Measurements from ENCODE around the gene COX6B2.
A peak's percentile ranks its signal among the peaks of the same experiment; 100 is the strongest.

Gene COX6B2

GRCh38 chr19:55358943-55359908, 4.7 kb upstream of the COX6B2 start:
- no peak for TF ChIP-seq ZNF274 (IDR thresholded peaks at IDR 0.05; ENCODE audit: low read depth, low read length)
- no peak overlapping the region for H3K4me3 ChIP-seq (ENCODE audit: low read length)

- H3K4me3 ChIP-seq (ENCODE audit: low read length), result no peak overlapping the region
- TF ChIP-seq ZNF274 (IDR thresholded peaks at IDR 0.05; ENCODE audit: low read depth, low read length), result no peak
Observed at GRCh38 chr19:55358493-55358892, 4.0 kb upstream of the COX6B2 start.

GRCh38 chr19:55355213-55355821, 798 bp upstream of the COX6B2 start:
- TF ChIP-seq ZNF274 (IDR thresholded peaks at IDR 0.05; ENCODE audit: low read depth, low read length), result no peak
- H3K4me3 ChIP-seq (ENCODE audit: low read length), result no peak overlapping the region

- TF ChIP-seq ZNF274 (IDR thresholded peaks at IDR 0.05; ENCODE audit: low read depth, low read length), result no peak
- H3K4me3 ChIP-seq (ENCODE audit: low read length), result peak overlapping the region; percentile 1; the same call in 1 of the 2 replicates
Observed at GRCh38 chr19:55353803-55354697, 469 bp downstream of the COX6B2 start.

- peak overlapping the region; percentile 1; the same call in 1 of the 2 replicates for H3K4me3 ChIP-seq (ENCODE audit: low read length)
- TF ChIP-seq ZNF274 (IDR thresholded peaks at IDR 0.05; ENCODE audit: low read depth, low read length), result no peak
Observed at GRCh38 chr19:55353356-55353802, 1.1 kb downstream of the COX6B2 start.

GRCh38 chr19:55352549-55353145, 1.9 kb downstream of the COX6B2 start:
- H3K4me3 ChIP-seq (ENCODE audit: low read length), result no peak overlapping the region
- no peak for TF ChIP-seq ZNF274 (IDR thresholded peaks at IDR 0.05; ENCODE audit: low read depth, low read length)

GRCh38 chr19:55352040-55352439, 2.5 kb downstream of the COX6B2 start:
- no peak for TF ChIP-seq ZNF274 (IDR thresholded peaks at IDR 0.05; ENCODE audit: low read depth, low read length)
- no peak overlapping the region for H3K4me3 ChIP-seq (ENCODE audit: low read length)

- no peak overlapping the region for H3K4me3 ChIP-seq (ENCODE audit: low read length)
- no peak for TF ChIP-seq ZNF274 (IDR thresholded peaks at IDR 0.05; ENCODE audit: low read depth, low read length)
Observed at GRCh38 chr19:55350620-55351315, 3.8 kb downstream of the COX6B2 start.

- H3K4me3 ChIP-seq (ENCODE audit: low read length), result no peak overlapping the region
- TF ChIP-seq ZNF274 (IDR thresholded peaks at IDR 0.05; ENCODE audit: low read depth, low read length), result no peak
Observed at GRCh38 chr19:55348317-55349034, 6.0 kb downstream of the COX6B2 start.

GRCh38 chr19:55347442-55348009, 7.0 kb downstream of the COX6B2 start:
- TF ChIP-seq ZNF274 (IDR thresholded peaks at IDR 0.05; ENCODE audit: low read depth, low read length), result no peak
- no peak overlapping the region for H3K4me3 ChIP-seq (ENCODE audit: low read length)

- no peak overlapping the region for H3K4me3 ChIP-seq (ENCODE audit: low read length)
- no peak for TF ChIP-seq ZNF274 (IDR thresholded peaks at IDR 0.05; ENCODE audit: low read depth, low read length)
Observed at GRCh38 chr19:55346725-55347441, 7.6 kb downstream of the COX6B2 start.

Measured in GM08714 (cell line).